ENCODE results near the gene MAPK8.

The MAPK8 gene

GRCh38 chr10:48455392-48456151 is 149.1 kb downstream of the MAPK8 start:
- no peak for TF ChIP-seq GATA2 (IDR thresholded peaks at IDR 0.05; ENCODE audit: low read depth, low read length)
- no peak for TF ChIP-seq GATA3 (IDR thresholded peaks at IDR 0.05; ENCODE audit: low read depth, low read length)

GRCh38 chr10:48456361-48456804 is 149.9 kb downstream of the MAPK8 start:
- TF ChIP-seq GATA2 (IDR thresholded peaks at IDR 0.05; ENCODE audit: low read depth, low read length) (no peak), GATA3 (IDR thresholded peaks at IDR 0.05; ENCODE audit: low read depth, low read length) (no peak)

GRCh38 chr10:48456808-48457761 is 150.6 kb downstream of the MAPK8 start:
- no peak for TF ChIP-seq GATA3 (IDR thresholded peaks at IDR 0.05; ENCODE audit: low read depth, low read length)
- no peak for TF ChIP-seq GATA2 (IDR thresholded peaks at IDR 0.05; ENCODE audit: low read depth, low read length)

GRCh38 chr10:48457949-48458661 is 151.6 kb downstream of the MAPK8 start:
- TF ChIP-seq GATA3 (IDR thresholded peaks at IDR 0.05; ENCODE audit: low read depth, low read length) (no peak), GATA2 (IDR thresholded peaks at IDR 0.05; ENCODE audit: low read depth, low read length) (no peak)

GRCh38 chr10:48458662-48459048 is 152.2 kb downstream of the MAPK8 start:
- TF ChIP-seq GATA2 (IDR thresholded peaks at IDR 0.05; ENCODE audit: low read depth, low read length) (no peak), GATA3 (IDR thresholded peaks at IDR 0.05; ENCODE audit: low read depth, low read length) (no peak)

- TF ChIP-seq GATA2 (IDR thresholded peaks at IDR 0.05; ENCODE audit: low read depth, low read length): no peak
- no peak for TF ChIP-seq GATA3 (IDR thresholded peaks at IDR 0.05; ENCODE audit: low read depth, low read length)
Observed at GRCh38 chr10:48459270-48460150, 153.0 kb downstream of the MAPK8 start.

GRCh38 chr10:48460182-48460581 is 153.7 kb downstream of the MAPK8 start:
- TF ChIP-seq GATA3 (IDR thresholded peaks at IDR 0.05; ENCODE audit: low read depth, low read length) (no peak), GATA2 (IDR thresholded peaks at IDR 0.05; ENCODE audit: low read depth, low read length) (no peak)

GRCh38 chr10:48461623-48462481 is 155.4 kb downstream of the MAPK8 start:
- no peak for TF ChIP-seq GATA2 (IDR thresholded peaks at IDR 0.05; ENCODE audit: low read depth, low read length)
- no peak for TF ChIP-seq GATA3 (IDR thresholded peaks at IDR 0.05; ENCODE audit: low read depth, low read length)

GRCh38 chr10:48462482-48463020 is 156.1 kb downstream of the MAPK8 start:
- TF ChIP-seq GATA2 (IDR thresholded peaks at IDR 0.05; ENCODE audit: low read depth, low read length): no peak

GRCh38 chr10:48463318-48464003 is 157.0 kb downstream of the MAPK8 start:
- TF ChIP-seq GATA2 (IDR thresholded peaks at IDR 0.05; ENCODE audit: low read depth, low read length) (no peak), GATA3 (IDR thresholded peaks at IDR 0.05; ENCODE audit: low read depth, low read length) (no peak)

GRCh38 chr10:48464121-48464870 is 157.8 kb downstream of the MAPK8 start:
- TF ChIP-seq GATA3 (IDR thresholded peaks at IDR 0.05; ENCODE audit: low read depth, low read length) (no peak), GATA2 (IDR thresholded peaks at IDR 0.05; ENCODE audit: low read depth, low read length) (no peak)

Data from SH-SY5Y (cell line).